Testis (tissue), 2 donors: ENCODE results near the gene LRRC15.

Experiments
- POLR2A ChIP-seq: fragments of 450-650 bp; IDR thresholded peaks from one replicate; pipeline ENCODE4 v1.6.1; 2017; ENCODE audit warnings: antibody characterized with exemption, mild to moderate bottlenecking, moderate library complexity
- TF ChIP-seq, protein P1 (sequence below), 3 experiments: fragments of 450-650 bp in 2 of 3; fragments of 200-600 bp in 1 of 3; sonication (generic) in 1 of 3; IDR thresholded peaks; one replicate each; pipeline ENCODE4 v1.5.1; 2016 to 2019; ENCODE audit warnings: antibody characterized with exemption in 3 of 3, mild to moderate bottlenecking in 2 of 3, moderate library complexity in 1 of 3

DNA sequence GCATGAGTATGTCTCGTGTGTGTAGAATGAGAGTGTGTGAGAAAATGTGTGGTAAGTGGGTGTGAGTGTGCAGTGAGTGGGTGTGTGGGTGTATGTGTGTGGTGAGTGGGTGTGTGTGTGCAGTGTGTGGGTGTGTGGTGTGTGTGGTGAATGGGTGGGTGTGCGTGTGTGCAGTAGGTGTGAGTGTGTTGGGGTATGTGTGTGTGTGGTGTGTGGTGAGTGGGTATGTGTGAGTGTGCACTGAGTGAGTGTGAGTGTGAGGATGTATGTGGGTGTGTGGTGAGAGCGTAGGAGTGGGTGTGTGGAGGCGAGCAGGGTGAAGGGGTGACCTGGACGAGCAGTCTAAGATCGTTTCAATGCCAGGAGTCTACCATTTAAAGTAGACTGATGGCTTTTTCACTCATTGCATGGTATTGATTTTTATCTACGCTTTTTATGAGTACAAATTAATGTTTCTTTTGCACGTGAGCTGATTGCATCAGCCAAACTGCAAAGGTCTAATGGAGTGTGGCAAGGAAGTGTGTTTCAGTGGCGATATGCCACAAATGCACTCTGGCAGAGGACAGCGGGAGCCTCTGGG is 16.8 kb downstream of the LRRC15 start:
- TF ChIP-seq POLR2A = no peak
- TF ChIP-seq, protein P1, sequence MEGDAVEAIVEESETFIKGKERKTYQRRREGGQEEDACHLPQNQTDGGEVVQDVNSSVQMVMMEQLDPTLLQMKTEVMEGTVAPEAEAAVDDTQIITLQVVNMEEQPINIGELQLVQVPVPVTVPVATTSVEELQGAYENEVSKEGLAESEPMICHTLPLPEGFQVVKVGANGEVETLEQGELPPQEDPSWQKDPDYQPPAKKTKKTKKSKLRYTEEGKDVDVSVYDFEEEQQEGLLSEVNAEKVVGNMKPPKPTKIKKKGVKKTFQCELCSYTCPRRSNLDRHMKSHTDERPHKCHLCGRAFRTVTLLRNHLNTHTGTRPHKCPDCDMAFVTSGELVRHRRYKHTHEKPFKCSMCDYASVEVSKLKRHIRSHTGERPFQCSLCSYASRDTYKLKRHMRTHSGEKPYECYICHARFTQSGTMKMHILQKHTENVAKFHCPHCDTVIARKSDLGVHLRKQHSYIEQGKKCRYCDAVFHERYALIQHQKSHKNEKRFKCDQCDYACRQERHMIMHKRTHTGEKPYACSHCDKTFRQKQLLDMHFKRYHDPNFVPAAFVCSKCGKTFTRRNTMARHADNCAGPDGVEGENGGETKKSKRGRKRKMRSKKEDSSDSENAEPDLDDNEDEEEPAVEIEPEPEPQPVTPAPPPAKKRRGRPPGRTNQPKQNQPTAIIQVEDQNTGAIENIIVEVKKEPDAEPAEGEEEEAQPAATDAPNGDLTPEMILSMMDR (IDR thresholded peaks at IDR 0.05) = no peak
